ENCODE measurements around the gene VEGFB. TPM values are rescaled to one million over a fixed set of nuclear protein-coding genes. Genes with fewer than 3 reads are reported as not detected.

VEGFB gene
- polyA plus RNA-seq, 3 donors = 0.40 to 5.6 TPM; not detected in 1

GRCh38 chr11:64284962-64285884 is 50.8 kb downstream of the VEGFB start, which contains the start of gene GPR137:
Gene GPR137 (plus strand): TSS chr11:64285848. CDS start chr11:64286525, 677 bp downstream.
- Histone ChIP-seq H3K27me3 (ENCODE audit: control insufficient read depth in 2 of 2, insufficient read depth in 2 of 2, low read length in 2 of 2) (peaks cover 1 to 5% of the 10 kb centered on the region in 2 donors), H2AFZ (ENCODE audit: insufficient read depth, low read depth, low read length, poor library complexity, severe bottlenecking) (peak within 1 kb of the TSS; percentile 84)
- H3K4me3 Mint-ChIP-seq = peak within 1 kb of the TSS; percentile 86 to 90

More at GRCh38 chr11:64284962-64285884, 50.8 kb downstream of the VEGFB start, which contains the start of gene GPR137:
- Mint-ChIP-seq H3K4me1 (peaks cover 24% of the 10 kb centered on the region), H3K9me3 (no peaks in the 10 kb centered on the region), H3K27me3 (ENCODE audit: low read depth in 3 of 3) (peaks cover 9 to 20% (median 9%) of the 10 kb centered on the region in 3 donors), H3K27ac (peak within 1 kb of the TSS; percentile 92 to 98 (median 96)), H3K36me3 (peaks cover 15 to 17% of the 10 kb centered on the region in 2 donors)
- peak within 1 kb of the TSS; percentile 91 to 100 for H3K27ac ChIP-seq (ENCODE audit: low read depth in 1 of 2, low read length in 2 of 2)
- H4K20me1 ChIP-seq (ENCODE audit: insufficient read depth, low read length) = no peaks in the 10 kb centered on the region
- peaks cover 5% of the 10 kb centered on the region for H3K79me2 ChIP-seq (ENCODE audit: insufficient read depth, low read length)
- H3K4me3 ChIP-seq (replicated peaks in 1 of 3; ENCODE audit: low read depth in 2 of 3, low read length in 3 of 3) = peak within 1 kb of the TSS; percentile 74 to 98 (median 81)
- WGBS (ENCODE audit: insufficient coverage) = under 1% methylated on average over 90 of the region's 102 CpGs
- H3K4me2 ChIP-seq (replicated peaks; ENCODE audit: extremely low read depth, low read length, poor library complexity, severe bottlenecking) = peak within 1 kb of the TSS; percentile 81
- H3K9me3 ChIP-seq (replicated peaks in 1 of 2; ENCODE audit: control insufficient read depth in 1 of 2, insufficient read depth in 1 of 2, low read length in 2 of 2) = no peaks in the 10 kb centered on the region
- H3K9ac ChIP-seq (ENCODE audit: insufficient read depth, low read length, poor library complexity, severe bottlenecking) = peak within 1 kb of the TSS; percentile 79
- TF ChIP-seq CTCF (IDR thresholded peaks at IDR 0.05) = no peak
- intact Hi-C loops (cut with micrococcal nuclease) = loop anchor here (1.0 to 5.0 kb wide), 4 partner anchors 14 to 33 kb away; partner anchors contain the start of genes CATSPERZ (in 1 of the 2) and PLCB3 (in 1 of the 2)
- DNase-seq = peak; percentile 80 to 83 (median 81)
- H3K4me1 ChIP-seq (ENCODE audit: control insufficient read depth in 1 of 2, insufficient read depth in 2 of 2, low read length in 2 of 2) = peaks cover 20 to 24% of the 10 kb centered on the region in 2 donors
- H3K36me3 ChIP-seq (replicated peaks in 1 of 2; ENCODE audit: control insufficient read depth in 1 of 2, insufficient read depth in 2 of 2, low read length in 2 of 2) = no peaks in the 10 kb centered on the region

Data from CD14-positive monocyte (primary cell).